Measurements from ENCODE around the gene CDH1.

- no peak for TF ChIP-seq CTCF (IDR thresholded peaks at IDR 0.05)
- TF ChIP-seq POLR2A (IDR thresholded peaks at IDR 0.05) = no peak
These were observed 14.7 kb upstream of the CDH1 start for GRCh38 chr16:68722119-68723024.

All from adrenal gland (tissue), 5 donors.